HAP-1 (cell line): ENCODE measurements around the gene NLGN1.
A peak's percentile ranks its signal among the peaks of the same experiment; 100 is the strongest.

Experiments used
- DNase-seq, 2 experiments: peaks; one replicate each; pipeline ENCODE4 v3.0.0-alpha.2; 2016 to 2020; ENCODE audit warnings: low spot score in 2 of 2
- H3K27me3 ChIP-seq: fragments of 250-450 bp; sonication (Bioruptor Pico); 2 replicates; pipeline ENCODE4 v1.5.1; 2020; ENCODE audit warnings: low read depth, mild to moderate bottlenecking, moderate library complexity
- H3K36me3 ChIP-seq: fragments of 250-450 bp; sonication (Bioruptor Pico); replicated peaks from 2 replicates; pipeline ENCODE4 v1.5.1; 2020; ENCODE audit warnings: mild to moderate bottlenecking
- H3K4me1 ChIP-seq: fragments of 250-450 bp; sonication (Bioruptor Pico); 2 replicates; pipeline ENCODE4 v1.5.1; 2020; ENCODE audit warnings: mild to moderate bottlenecking
- H3K4me3 ChIP-seq: fragments of 250-450 bp; sonication (Bioruptor Pico); 2 replicates; pipeline ENCODE4 v1.5.1; 2020; ENCODE audit warnings: mild to moderate bottlenecking, moderate library complexity
- H3K9me3 ChIP-seq: fragments of 250-450 bp; sonication (Bioruptor Pico); 2 replicates; pipeline ENCODE4 v1.5.1; 2020; ENCODE audit warnings: mild to moderate bottlenecking, moderate library complexity
- in situ Hi-C: fragments of 300-500 bp; cut with MboI; formaldehyde crosslinking; loops from 3 replicates; pipeline ENCODE4 v1.14.3; 2020; ENCODE audit warnings: low sequenced_read_pairs, inconsistent platforms, mixed read lengths

The NLGN1 gene

DNA sequence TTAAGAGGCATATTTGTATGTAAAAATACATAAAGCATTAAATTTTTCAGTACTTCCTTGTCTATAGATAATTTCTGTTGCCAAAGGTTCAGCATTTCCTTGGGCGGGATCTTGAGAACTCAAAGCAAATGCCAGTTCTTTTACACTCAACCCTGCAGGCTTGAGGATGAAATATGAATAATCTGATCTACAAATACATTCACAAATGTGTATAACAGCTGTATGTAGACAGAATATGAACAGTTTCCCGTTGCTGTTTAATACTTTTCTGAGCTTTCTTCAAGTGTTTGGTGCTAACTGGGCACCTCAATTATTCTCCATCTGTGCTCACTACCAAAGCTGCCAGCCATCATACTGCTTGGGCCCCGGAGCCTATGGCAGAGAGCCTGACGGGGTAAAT is 661.3 kb downstream of the NLGN1 start:
- Histone ChIP-seq H3K4me3 (no peak overlapping the region), H3K9me3 (no peaks in the 10 kb centered on the region), H3K27me3 (no peaks in the 10 kb centered on the region), H3K4me1 (no peaks in the 10 kb centered on the region), H3K36me3 (no peaks in the 10 kb centered on the region)
- DNase-seq: no peak
- in situ Hi-C loops: no loop called here

DNA sequence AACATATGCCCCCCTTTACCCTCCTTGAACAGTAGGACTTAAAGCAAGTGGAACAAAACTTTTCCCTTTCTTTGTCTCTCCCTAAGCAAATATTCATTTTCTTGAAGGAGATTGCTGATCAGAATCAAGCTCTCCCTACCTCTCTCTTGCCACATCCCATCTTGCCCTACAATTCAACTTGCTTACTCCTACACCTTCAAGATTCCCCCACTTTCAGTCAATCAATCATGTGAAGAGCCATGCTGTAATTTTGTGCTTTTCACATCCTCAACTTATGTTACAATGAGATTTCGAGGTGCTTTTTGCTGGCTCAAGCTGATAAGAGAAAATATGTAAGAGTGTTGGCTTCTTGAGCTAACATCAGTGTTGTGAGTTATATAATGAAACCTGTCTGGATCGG is 662.9 kb downstream of the NLGN1 start:
- Histone ChIP-seq H3K36me3 (no peaks in the 10 kb centered on the region), H3K4me1 (no peaks in the 10 kb centered on the region), H3K27me3 (no peaks in the 10 kb centered on the region), H3K4me3 (no peak overlapping the region), H3K9me3 (no peaks in the 10 kb centered on the region)
- in situ Hi-C loops: no loop called here
- no peak for DNase-seq

DNA sequence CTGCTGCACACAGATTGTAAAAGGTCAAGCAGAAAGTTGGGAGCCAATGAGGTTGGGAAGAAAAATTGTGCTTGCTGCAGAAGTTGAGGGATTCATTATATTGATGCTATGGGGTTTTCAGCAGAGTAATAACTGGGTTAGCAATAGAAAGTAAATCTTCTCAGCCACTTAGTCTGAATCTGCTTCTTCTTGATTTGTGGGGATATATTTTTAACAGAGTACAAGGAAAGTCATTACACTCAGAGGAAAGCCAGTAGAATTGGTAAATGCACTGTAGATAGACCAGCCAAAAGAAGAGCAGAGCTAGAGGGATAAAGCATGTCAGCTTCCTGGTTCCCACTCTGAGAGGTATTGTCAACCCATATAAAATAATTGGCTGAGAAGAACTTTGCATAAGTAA is 663.6 kb downstream of the NLGN1 start:
- H3K27me3 ChIP-seq: no peaks in the 10 kb centered on the region
- DNase-seq: no peak
- no peaks in the 10 kb centered on the region for H3K9me3 ChIP-seq
- H3K4me3 ChIP-seq: no peak overlapping the region
- H3K36me3 ChIP-seq: no peaks in the 10 kb centered on the region
- H3K4me1 ChIP-seq: no peaks in the 10 kb centered on the region
- in situ Hi-C loops: no loop called here

DNA sequence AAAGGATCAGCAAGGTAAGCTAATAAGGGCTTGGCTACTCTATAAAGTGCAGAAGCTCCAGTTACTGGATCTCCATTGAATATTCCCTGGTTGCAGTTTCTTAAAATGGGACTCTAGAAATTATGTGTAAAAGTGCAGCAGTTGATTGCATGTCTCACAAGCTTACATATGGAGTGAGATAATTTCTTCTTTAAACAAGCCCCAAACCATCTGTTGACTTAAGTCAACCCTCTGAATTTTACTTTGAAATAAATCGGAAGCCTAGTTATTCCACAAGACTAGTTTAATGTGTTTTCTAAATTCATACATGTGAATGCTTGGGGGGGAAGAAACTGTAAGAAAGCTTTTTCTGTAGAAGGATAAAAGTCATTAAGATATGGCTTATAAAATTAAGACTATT is 664.2 kb downstream of the NLGN1 start:
- in situ Hi-C loops: no loop called here
- H3K4me3 ChIP-seq: no peak overlapping the region
- no peaks in the 10 kb centered on the region for H3K9me3 ChIP-seq
- no peaks in the 10 kb centered on the region for H3K4me1 ChIP-seq
- H3K36me3 ChIP-seq: no peaks in the 10 kb centered on the region
- no peaks in the 10 kb centered on the region for H3K27me3 ChIP-seq
- no peak for DNase-seq

DNA sequence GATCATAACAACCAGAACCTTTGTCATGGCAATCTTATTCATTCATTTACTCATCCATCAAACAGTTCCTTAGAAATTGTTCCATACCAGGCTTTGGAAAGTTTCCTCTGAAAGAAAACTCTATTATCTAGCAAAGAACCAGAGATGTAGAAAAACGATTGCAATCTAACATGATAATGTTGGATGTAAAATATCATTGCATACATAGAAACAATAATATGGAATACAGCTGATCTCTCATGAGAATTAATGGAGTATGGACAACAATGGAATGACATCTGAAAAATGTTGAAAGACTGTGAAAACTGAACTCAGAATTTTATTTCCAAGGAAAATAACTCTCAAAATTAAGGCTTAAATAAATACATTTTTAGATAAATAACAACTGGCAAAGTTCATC is 665.4 kb downstream of the NLGN1 start:
- no peaks in the 10 kb centered on the region for H3K27me3 ChIP-seq
- no peaks in the 10 kb centered on the region for H3K36me3 ChIP-seq
- in situ Hi-C loops: no loop called here
- no peak overlapping the region for H3K4me3 ChIP-seq
- no peaks in the 10 kb centered on the region for H3K9me3 ChIP-seq
- no peak for DNase-seq
- H3K4me1 ChIP-seq: no peaks in the 10 kb centered on the region

DNA sequence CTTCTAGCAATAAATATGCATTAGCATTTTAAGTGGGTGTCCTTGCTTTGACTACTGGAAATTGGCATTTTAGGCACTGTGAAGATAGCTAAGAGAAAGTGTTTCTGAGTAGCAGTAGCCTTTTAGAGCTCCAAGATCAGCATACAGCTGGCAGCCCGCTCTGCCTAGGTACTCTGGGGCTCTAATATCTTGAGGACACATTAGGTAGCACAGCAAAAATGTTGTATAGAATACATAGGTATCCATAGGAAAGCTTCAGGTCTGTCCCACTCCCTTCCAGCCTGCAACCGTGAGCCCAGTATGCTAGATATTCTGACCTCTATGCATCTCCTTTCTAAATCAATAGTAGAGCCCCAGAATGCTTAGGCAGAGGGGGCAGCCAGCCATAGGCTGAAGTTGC is 670.5 kb downstream of the NLGN1 start:
- Histone ChIP-seq H3K4me3 (no peak overlapping the region), H3K9me3 (no peaks in the 10 kb centered on the region), H3K27me3 (no peaks in the 10 kb centered on the region), H3K4me1 (no peaks in the 10 kb centered on the region), H3K36me3 (no peaks in the 10 kb centered on the region)
- DNase-seq: no peak
- in situ Hi-C loops: no loop called here

DNA sequence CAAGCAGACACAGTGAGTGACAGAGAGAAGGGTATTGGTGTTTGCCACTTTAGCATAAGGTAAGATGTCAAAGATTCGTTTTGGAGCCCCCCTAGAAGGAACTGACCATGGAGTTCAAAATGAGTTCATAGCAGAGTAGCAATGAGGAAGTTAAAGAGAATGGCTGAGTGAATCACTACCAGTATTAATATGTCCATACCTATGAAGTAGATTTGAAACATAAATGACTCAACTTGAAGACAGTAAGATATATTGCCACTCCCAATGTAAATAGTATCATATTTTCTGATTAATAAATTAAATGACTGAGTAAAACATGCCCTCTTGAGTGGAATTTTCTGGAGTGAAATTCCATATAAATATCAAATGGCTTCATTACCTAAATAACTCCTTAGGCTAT is 675.1 kb downstream of the NLGN1 start:
- DNase-seq: no peak
- Histone ChIP-seq H3K9me3 (no peaks in the 10 kb centered on the region), H3K4me1 (no peaks in the 10 kb centered on the region), H3K27me3 (no peaks in the 10 kb centered on the region), H3K4me3 (no peak overlapping the region), H3K36me3 (no peaks in the 10 kb centered on the region)
- in situ Hi-C loops: no loop called here

DNA sequence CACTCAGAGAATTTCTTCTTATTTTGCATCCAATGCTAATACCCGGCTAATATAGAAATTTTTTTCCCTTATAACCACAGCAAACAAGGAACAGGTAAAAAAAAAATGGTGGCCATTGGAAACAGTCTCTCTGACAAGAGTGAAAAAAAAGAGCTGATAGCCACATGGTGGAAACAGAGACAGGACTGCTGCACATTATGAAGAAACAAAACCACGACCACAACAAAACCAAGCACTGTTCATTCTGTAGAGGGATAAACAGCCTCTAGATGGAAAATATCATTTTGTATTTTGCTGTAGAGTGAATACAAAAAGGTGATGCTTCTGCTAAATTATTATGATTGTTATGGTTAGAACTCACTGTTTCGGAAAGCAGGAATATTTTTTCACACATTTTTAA is 686.2 kb downstream of the NLGN1 start:
- Histone ChIP-seq H3K36me3 (no peaks in the 10 kb centered on the region), H3K4me1 (peaks cover 16% of the 10 kb centered on the region), H3K27me3 (no peaks in the 10 kb centered on the region), H3K4me3 (no peak overlapping the region), H3K9me3 (no peaks in the 10 kb centered on the region)
- no peak for DNase-seq
- in situ Hi-C loops: no loop called here

DNA sequence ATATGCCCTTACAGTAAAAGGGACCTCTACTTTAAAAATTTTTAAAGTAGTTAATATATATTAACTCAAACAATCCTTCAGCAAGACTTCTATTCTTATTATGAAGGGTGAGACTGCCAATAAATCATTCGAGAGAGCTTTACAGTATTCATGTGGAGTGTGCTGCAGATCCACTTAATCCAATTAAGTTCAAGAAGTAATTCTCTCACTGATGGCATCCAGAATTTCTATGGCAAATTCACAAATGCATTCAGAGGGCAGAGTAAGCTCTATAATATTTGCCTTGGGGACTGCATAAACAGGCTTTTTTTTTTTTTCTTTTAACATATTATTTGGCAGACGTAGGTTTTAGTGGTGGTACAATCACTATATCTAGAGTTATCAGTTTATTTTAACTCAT is 692.0 kb downstream of the NLGN1 start:
- Histone ChIP-seq H3K27me3 (no peaks in the 10 kb centered on the region), H3K4me3 (no peak overlapping the region), H3K4me1 (peaks cover 46% of the 10 kb centered on the region), H3K36me3 (no peaks in the 10 kb centered on the region), H3K9me3 (no peaks in the 10 kb centered on the region)
- peak; percentile 14 to 96 for DNase-seq
- in situ Hi-C loops: no loop called here

DNA sequence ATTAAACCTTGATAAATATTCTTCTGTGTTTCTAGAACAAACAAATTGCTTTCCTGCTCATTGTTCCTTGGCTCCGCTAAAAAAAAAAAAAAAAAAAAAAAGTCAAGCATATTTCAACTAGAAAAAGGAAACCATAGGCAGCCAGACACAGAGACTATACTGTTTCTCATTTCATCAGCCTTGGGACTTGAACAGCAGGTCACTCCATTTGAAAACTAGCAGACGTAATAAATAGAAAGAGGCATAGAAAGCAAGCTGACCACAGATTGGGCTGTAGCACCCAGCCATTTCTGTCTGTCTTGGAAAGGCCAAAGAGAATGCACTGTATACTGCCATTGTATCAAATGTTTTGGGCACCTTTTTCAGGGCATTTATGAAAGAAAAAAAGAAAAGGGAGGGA is 697.1 kb downstream of the NLGN1 start:
- Histone ChIP-seq H3K4me3 (no peak overlapping the region), H3K4me1 (peaks cover 27% of the 10 kb centered on the region), H3K27me3 (no peaks in the 10 kb centered on the region), H3K36me3 (no peaks in the 10 kb centered on the region), H3K9me3 (no peaks in the 10 kb centered on the region)
- in situ Hi-C loops: no loop called here
- DNase-seq: peak in 1 of 2 experiments; percentile 15

DNA sequence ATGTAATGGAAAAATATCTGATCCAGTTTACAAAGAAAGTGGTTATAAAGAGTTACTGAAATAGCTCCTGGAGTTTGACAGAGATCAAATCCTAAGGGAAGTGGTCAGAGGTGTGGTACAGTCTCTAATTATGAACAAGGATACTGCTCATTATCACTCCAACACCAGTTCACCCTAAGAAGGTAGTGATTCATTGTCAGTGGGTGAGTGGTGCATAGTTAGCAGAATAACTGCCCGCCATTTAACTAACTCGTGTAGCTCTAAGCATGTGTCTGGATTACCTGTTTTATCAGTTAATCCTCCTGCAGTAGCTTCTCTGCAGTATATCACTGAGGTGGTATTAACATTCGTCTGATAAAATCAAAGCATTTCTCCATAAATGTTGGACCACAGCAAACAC is 700.1 kb downstream of the NLGN1 start:
- H3K36me3 ChIP-seq: no peaks in the 10 kb centered on the region
- no peaks in the 10 kb centered on the region for H3K9me3 ChIP-seq
- DNase-seq: peak in 1 of 2 experiments; percentile 38
- H3K4me3 ChIP-seq: no peak overlapping the region
- no peaks in the 10 kb centered on the region for H3K27me3 ChIP-seq
- H3K4me1 ChIP-seq: peaks cover 22% of the 10 kb centered on the region
- in situ Hi-C loops: no loop called here

DNA sequence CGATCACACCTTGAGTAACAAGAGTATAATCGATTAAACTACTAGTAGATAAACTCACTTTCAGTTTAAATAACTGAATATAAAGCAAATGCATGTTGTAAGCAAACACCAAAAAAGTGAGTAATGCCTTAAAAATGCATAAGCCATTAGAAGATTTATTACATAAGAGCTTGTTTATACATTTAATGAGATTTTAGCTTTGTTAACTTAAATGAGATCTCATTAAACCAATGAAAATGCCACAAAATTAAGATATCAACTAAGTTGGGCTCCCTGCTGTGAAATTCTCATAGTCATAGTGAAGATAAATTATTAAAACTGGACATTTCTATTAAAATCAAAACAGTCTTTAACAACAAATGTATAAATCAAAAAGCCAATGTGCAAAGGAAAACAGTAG is 701.2 kb downstream of the NLGN1 start:
- in situ Hi-C loops: no loop called here
- Histone ChIP-seq H3K4me1 (peaks cover 19% of the 10 kb centered on the region), H3K9me3 (no peaks in the 10 kb centered on the region), H3K36me3 (no peaks in the 10 kb centered on the region), H3K4me3 (no peak overlapping the region), H3K27me3 (no peaks in the 10 kb centered on the region)
- DNase-seq: no peak

DNA sequence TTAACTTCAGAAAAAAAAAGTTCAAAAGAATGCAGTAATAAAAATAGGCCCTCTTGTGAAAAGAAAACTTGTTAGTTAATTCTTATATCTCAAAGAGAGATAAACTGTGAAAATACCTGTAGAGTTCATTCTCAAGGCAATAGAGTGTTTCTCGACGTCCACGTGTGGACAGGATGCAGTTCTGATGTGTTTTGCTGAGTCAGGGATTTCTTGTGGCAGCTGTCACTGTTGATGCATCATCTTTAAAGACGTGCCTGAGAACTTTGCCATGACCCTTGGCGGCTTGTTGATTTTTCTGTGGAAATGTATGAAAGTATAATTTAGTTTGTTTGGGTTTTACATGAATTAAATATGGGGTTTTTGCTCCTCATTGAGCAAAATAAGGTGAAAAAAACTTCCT is 702.2 kb downstream of the NLGN1 start:
- Histone ChIP-seq H3K4me3 (no peak overlapping the region), H3K9me3 (no peaks in the 10 kb centered on the region), H3K36me3 (no peaks in the 10 kb centered on the region), H3K27me3 (no peaks in the 10 kb centered on the region), H3K4me1 (peaks cover 19% of the 10 kb centered on the region)
- in situ Hi-C loops: no loop called here
- DNase-seq: no peak

DNA sequence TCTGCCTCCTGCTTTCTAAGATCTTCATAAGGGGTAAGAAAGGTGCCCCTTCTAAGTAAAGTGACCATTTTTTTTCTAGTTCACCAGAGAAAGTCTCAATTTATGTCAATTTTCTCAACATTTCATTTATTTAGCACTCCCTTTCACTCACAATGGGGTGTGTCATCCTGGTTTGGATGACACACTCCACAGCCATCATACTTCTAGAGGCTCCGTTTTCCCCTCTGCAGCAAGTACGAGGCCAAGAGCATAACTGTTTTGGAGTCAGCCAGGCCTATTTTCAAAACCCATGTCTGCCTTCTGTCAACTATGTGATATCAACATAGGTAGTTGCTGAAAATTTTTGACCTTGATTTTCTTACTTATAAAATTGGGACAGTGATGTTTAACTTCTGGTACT is 703.2 kb downstream of the NLGN1 start:
- Histone ChIP-seq H3K36me3 (no peaks in the 10 kb centered on the region), H3K27me3 (no peaks in the 10 kb centered on the region), H3K9me3 (no peaks in the 10 kb centered on the region), H3K4me3 (no peak overlapping the region), H3K4me1 (peaks cover 19% of the 10 kb centered on the region)
- in situ Hi-C loops: no loop called here
- no peak for DNase-seq

DNA sequence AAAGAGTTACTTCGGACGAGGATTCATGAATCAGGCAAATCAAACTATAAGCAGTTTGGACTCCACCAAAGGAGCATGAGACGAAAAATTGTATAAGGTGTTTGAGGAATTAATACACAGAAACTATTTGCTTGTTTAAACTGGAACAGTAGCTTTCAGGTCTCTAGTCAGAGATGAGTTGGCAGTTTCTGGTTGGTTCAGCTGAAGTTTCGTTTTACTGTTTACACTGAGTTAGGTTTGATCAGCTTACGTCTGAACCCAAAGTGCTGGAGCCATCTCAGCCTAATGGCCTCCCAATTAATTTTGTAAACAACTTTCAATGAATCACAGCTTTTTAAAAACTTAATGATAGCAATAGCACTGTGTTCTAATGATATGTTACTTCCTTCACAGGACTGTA is 703.7 kb downstream of the NLGN1 start:
- in situ Hi-C loops: no loop called here
- H3K9me3 ChIP-seq: no peaks in the 10 kb centered on the region
- H3K4me1 ChIP-seq: peaks cover 19% of the 10 kb centered on the region
- H3K36me3 ChIP-seq: no peaks in the 10 kb centered on the region
- H3K27me3 ChIP-seq: no peaks in the 10 kb centered on the region
- H3K4me3 ChIP-seq: no peak overlapping the region
- no peak for DNase-seq
